HG02970 (cell line): Measurements from ENCODE around the gene MT2A.
"Not testable (repeated sequence)": the region's sequence is repeated elsewhere in the genome, so short reads cannot be mapped to it uniquely, and the experiment has no call there.

ENCODE experiments used
- ATAC-seq: cut with Tn5 transposase; IDR thresholded peaks from one replicate; pipeline ENCODE4 v1.9.1; 2021; ENCODE audit warnings: mild to moderate bottlenecking, moderate library complexity, moderate number of reproducible peaks; ENCODE audit not compliant: unreplicated experiment, low FRiP score

MT2A gene

GRCh38 chr16:56608043-56608875, at the start of gene MT2A:
Gene MT2A (plus strand): TSS chr16:56608584. CDS start chr16:56608656, 72 bp downstream.
- ATAC-seq = peak; percentile 68

DNA sequence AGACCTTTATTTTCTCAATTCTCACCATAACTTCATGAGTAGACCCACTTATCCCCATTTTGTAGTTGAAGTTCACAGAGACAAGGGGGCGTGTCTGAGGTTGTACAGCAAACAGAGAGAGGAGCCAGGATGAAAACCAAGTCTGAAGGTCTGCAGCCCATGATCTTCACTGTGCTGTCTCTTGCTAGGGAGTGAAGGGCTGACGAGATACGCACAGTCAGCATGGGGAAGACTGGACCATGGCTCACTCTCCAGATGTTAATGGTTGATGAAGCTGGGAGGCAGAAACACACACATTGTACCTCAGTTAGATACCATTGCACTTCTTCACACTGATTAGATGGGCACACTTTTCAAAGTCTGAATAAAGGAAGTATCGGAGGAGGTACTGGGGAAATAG, 49.3 kb upstream of the MT2A start:
- no peak for ATAC-seq

DNA sequence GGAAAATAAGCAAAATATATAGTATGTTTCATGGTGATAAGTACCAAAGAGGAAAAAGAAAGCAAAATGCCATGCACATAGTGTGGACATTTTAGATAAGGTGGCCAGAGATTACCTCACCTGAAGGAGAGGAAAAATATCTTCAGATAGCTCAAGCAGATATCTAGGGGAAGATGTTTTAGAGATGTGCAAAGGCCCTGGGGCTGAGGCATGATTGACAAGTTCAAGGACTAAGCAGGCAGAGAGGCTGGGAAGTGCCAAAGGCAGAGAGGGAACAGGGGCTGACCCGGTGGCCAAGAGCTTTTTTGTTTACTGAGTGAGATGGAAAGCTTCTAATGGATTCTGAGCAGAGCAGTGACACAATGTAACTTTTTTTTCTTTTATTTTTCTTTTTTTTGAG, 47.9 kb upstream of the MT2A start:
- no peak for ATAC-seq

DNA sequence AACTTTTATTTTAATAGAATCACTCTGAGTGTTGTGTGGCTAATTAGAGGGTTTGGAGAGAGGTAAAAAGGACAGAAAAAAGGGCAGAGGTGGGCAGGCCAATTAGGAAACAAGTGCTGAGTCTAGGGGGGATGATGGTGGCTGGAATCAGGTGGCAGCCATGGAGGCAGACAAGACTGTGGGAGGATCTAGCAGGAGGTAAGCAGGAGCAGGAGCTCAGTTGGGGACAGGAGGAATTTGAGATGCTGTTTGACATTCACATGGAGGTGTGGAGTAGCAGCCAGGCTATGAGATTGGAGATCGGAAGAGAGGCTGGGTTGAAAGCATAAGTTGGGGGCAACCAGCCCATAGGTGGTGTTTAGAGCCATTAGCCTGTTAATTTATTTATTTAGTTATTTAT, 47.3 kb upstream of the MT2A start:
- no peak for ATAC-seq

- ATAC-seq = no peak
Observed at GRCh38 chr16:56564793-56565477, 43.4 kb upstream of the MT2A start, which contains the start of gene MT4. Gene MT4 (plus strand): TSS chr16:56565073. CDS start chr16:56565129, 56 bp downstream.

GRCh38 chr16:56569971-56570370, 38.4 kb upstream of the MT2A start:
- ATAC-seq = no peak

GRCh38 chr16:56571525-56571924, 36.9 kb upstream of the MT2A start:
- ATAC-seq = no peak

- no peak for ATAC-seq
Observed at GRCh38 chr16:56574625-56575024, 33.8 kb upstream of the MT2A start.

GRCh38 chr16:56576585-56577299, 31.6 kb upstream of the MT2A start:
- peak; percentile 69 for ATAC-seq

DNA sequence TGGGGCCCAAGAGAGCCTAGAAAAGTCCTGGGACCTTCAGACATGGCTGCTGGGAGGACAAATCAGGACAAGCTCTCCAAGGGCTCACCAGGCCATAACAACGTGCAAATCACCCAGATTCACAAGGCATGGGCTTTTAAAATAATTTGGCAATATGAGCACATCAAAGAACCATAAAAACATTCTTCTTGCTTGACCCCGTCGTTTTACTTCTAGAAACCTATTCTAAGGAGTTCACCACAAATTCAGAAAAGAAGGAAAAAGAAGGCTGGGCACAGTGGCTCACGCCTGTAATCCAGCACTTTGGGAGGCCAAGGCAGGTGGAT, 31.1 kb upstream of the MT2A start:
- no peak for ATAC-seq

DNA sequence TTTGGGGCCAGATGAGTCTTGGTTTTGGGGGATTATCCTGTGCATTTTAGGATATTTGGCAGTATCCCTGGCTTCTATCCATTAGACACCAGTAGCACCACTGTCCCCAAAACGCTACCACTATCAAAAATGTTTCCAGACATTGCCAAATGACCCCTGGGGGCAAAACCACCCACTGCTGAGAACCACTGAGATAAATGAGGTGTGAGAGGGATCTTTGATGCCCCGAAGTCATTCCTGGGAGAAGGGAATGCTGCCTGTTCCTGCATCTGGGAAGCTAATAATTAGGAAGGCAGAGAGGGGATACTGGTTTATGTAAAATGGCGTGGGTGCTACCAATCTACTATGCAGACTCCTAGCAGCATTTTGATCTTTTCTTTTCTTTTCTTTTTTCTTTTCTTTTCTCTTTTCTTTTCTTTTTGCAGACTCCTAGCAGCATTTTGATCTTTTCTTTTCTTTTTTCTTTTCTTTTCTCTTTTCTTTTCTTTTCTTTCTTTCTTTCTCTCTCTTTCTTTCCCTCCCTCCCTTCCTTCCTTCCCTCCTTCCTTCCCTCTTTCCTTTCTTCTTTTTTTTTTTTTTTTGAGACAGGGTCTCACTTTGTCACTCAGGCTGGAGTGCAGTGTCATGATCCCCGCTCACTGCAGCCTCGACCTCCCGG, 27.9 kb upstream of the MT2A start:
- no peak for ATAC-seq

- ATAC-seq = not testable (repeated sequence)
Observed at GRCh38 chr16:56582911-56583310, 25.5 kb upstream of the MT2A start.

- no peak for ATAC-seq
Observed at GRCh38 chr16:56583351-56584168, 24.8 kb upstream of the MT2A start.

DNA sequence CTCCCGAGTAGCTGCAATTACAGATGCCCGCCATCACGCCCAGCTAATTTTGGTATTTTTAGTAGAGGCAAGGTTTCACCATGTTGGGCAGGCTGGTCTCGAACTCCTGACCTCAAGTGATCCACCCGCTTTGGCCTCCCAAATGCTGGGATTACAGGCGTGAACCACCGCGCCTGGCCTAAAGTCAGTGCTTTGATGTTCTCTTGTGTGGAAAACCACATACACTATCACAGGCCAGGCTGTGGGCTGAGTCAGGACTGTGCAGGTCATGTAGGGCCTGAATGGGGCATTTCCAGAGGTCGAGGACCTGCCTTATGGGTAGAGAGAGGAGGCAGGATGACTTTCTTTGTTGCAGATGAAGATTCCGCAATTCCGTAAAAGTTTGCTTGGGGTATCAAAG, 24.1 kb upstream of the MT2A start:
- ATAC-seq = no peak

DNA sequence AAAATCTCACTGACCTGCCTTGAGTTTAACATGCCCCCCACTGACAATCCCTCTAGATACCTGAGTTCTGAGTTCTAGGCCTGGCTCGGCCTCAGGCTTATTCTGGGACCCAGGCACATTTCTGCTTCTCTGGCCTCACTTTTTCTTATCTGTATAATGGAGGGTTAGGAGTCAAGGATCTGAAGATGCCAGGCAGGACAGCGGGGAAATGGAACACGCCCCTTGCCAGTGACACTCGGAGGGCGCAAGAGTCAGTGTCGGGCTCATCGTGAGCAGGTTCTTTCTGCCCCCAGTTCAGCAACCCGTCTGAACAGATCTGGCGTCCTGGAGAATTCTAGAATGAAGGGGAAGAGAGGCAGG, 19.6 kb upstream of the MT2A start:
- no peak for ATAC-seq

DNA sequence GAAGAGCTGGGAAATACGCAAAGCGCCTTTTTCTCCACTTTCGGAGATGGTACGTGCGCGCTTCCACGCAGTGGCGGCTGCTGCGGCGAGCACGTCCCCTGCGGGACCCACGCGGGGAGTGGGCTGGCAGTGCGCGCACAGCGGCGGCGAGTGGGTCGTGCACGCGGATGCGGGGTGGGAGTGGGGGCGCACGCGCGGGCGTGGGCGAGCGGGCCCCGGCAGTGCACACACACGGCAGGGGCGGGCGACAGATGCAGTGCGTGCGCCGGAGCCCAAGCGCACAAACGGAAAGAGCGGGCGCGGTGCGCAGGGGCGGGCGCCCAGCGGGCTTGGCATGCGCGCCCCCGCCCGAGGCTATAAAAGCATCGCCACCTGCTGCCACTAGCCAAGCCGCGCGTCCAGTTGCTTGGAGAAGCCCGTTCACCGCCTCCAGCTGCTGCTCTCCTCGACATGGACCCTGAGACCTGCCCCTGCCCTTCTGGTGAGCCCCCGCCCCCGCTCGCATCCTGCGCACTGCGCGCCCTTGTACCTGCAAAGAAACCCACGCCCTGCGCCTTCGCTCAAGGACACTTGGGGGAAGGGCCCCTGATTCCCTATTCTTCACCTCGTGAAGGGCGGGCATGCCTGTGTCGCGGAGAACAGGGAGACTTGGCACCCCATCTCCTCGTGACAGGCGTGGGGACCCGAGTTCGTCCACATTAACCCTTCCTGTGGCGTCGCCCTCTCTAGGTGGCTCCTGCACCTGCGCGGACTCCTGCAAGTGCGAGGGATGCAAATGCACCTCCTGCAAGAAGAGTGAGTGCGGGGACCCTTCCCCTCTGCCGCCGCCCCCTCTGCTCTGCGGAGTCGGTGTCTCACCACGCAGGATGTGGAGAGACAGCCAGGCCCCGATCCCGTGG, 19.0 kb upstream of the MT2A start, which contains the start of gene MT3:
Gene MT3, plus strand, starts transcription at position 388 of the 899 bp plus-strand sequence. Its CDS starts 63 bp downstream, at position 451.
- ATAC-seq = no peak

- ATAC-seq = no peak
Observed at GRCh38 chr16:56591377-56592060, 16.9 kb upstream of the MT2A start.

- no peak for ATAC-seq
Observed at GRCh38 chr16:56593573-56594291, 14.7 kb upstream of the MT2A start.
